ENCODE data around the gene MED16. TPM values are rescaled to one million over a fixed set of nuclear protein-coding genes. Genes with fewer than 3 reads are reported as not detected.

The MED16 gene
- total and polyA plus RNA-seq, 2 of the 13 experiments (the other 11 are each of a cell fraction or from before 2014, with no cell fraction given): 13.3 to 14.8 TPM

GRCh38 chr19:827314-827709 is 65.7 kb downstream of the MED16 start:
- no TSS peak for BruUV-seq (replicated peaks)
- in situ Hi-C loops (cut with HindIII; ENCODE audit: extremely low pct_ligation_motif_present, low pct_unique_long_range_greater_than_20kb): no loop called here
- Histone ChIP-seq H3K4me2 (ENCODE audit: low read depth, low read length) (no peak overlapping the region), H3K27ac (ENCODE audit: extremely low read length, insufficient read depth, low read length) (no peak overlapping the region), H3K79me2 (ENCODE audit: insufficient read depth, low read length) (no peaks in the 10 kb centered on the region), H3K9me3 (ENCODE audit: low read length) (no peaks in the 10 kb centered on the region), H3K4me3 (replicated peaks in 1 of 3; ENCODE audit: insufficient read depth in 1 of 3, low read depth in 2 of 3, low read length in 3 of 3) (no peak overlapping the region), H3K27me3 (ENCODE audit: control insufficient read depth in 1 of 2, insufficient read depth in 2 of 2, low read length in 2 of 2) (peaks cover 14 to 48% of the 10 kb centered on the region in 2 experiments), H3K36me3 (replicated peaks in 1 of 2; ENCODE audit: control insufficient read depth in 1 of 2, insufficient read depth in 2 of 2, low read length in 2 of 2) (no peaks in the 10 kb centered on the region), H4K20me1 (ENCODE audit: insufficient read depth, low read length) (no peaks in the 10 kb centered on the region), H2AFZ (ENCODE audit: low read length) (no peak overlapping the region), H3K9ac (ENCODE audit: insufficient read depth, low read depth, low read length) (no peak overlapping the region), H3K4me1 (ENCODE audit: insufficient read depth, low read length) (peaks cover 19% of the 10 kb centered on the region)
- ATAC-seq (no peak), DNase-seq (ENCODE audit: low spot score) (no peak), FAIRE-seq (no peak)
- ChIA-PET POLR2A (no interaction called here), CTCF (ENCODE audit: low intra/inter-chr PET ratio, low total read pairs) (no interaction called here)
- 87% methylated on average over 10 of the region's 11 CpGs for WGBS (ENCODE audit: low lambda C conversion rate)
- TF ChIP-seq ZNF740 (CRISPR knock-in tag; IDR thresholded peaks at IDR 0.05) (no peak), LRRFIP1 (CRISPR knock-in tag; conservative IDR thresholded peaks at IDR 0.05) (no peak), MAFF (IDR thresholded peaks at IDR 0.05; ENCODE audit: low read depth, low read length) (no peak), ZNF598 (CRISPR knock-in tag; IDR thresholded peaks at IDR 0.05; ENCODE audit: borderline replicate concordance) (no peak), JUN (CRISPR knock-in tag; IDR thresholded peaks at IDR 0.05) (no peak), ESRRA (CRISPR knock-in tag; IDR thresholded peaks at IDR 0.05; ENCODE audit: low read depth) (no peak)
- intact Hi-C loops (cut with micrococcal nuclease; ENCODE audit: unreplicated experiment): no loop called here
